GM21526 (cell line): Measurements from ENCODE around the gene DCHS2.

ENCODE experiments used
- ATAC-seq: cut with Tn5 transposase; IDR thresholded peaks from one replicate; pipeline ENCODE4 v1.9.1; 2021; ENCODE audit warnings: moderate library complexity; ENCODE audit not compliant: unreplicated experiment, low FRiP score

Gene DCHS2

DNA sequence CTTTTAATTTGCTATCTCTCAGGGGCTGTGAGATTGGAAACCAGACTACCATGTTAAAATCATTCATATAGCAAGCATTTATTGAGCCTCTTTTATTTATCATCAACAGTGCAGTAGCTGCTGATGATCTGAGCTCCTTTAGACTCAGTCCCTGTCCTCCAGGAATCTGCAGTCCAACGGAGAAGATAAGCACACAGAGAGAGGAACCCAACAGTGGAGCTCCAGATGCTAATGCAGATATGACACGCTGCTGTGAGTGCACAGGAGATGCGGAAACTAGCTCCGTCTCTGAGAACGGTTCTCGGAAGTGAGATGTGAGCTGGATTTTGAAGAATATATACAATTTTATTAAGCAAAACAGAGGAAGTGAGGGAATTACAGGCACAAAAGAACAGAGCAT lies 35.4 kb downstream of the DCHS2 start:
- no peak for ATAC-seq

DNA sequence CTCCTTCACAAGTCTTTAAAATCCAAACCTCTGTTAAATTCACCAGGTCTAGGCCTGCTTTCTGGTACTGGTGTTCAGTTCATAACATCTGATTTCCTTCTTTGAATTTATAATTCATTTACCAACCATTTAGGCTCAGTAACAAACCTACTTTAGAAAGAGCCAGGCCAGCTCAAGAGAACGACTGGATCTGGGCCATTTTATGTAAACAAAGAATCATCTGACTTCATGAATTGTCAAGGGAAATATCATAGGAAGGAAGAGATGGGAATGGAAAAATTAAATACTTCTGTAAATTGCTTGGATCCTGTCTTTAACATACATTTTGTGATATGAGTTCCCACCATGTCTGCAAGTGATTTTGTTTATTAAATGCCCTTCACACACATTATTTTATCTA lies 36.5 kb downstream of the DCHS2 start:
- ATAC-seq = no peak

DNA sequence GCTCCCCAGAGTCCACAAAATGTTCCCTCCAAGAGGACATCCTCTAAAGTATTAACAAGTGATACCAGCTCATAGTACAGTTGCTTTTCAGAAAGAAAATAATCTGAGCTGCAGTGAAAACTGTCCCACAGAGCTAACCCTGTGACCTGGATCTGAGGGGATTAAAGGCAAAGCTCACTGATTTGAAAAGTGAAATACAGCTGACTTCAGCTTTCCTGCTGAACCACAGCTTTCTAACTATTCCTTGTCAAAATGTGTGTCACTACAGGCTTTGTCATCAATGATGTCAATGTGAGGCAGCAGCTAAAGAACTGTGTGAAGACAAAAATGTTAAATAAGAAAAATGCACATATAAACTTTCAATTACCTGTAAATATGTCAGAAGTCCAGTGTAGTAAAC lies 36.9 kb downstream of the DCHS2 start:
- ATAC-seq = no peak

DNA sequence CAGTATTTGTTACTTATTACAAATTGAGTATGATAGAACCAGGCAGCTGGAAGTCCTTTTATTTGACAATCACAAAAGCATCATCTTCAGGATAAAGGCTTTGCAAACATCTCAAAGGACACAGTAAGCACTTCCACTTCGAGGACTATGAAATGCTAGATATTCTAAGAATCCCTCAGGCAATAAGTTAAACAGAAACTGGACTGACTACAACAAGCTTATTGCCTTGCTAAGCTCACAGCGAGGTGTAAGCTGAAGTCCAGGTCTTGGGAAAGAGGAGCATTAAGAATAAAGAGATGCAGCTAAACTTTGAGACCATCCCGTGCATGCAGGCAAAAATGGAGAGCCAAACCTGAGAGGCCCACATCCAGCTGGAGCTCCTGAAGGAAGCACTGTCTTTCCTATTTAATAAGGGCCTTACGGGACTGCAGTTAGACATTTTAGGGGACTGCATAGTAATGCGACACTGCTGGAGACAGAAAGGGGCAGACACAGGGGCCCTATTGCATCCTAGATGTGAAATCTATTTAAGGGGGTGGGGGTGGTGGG lies 38.7 kb downstream of the DCHS2 start:
- ATAC-seq = no peak

DNA sequence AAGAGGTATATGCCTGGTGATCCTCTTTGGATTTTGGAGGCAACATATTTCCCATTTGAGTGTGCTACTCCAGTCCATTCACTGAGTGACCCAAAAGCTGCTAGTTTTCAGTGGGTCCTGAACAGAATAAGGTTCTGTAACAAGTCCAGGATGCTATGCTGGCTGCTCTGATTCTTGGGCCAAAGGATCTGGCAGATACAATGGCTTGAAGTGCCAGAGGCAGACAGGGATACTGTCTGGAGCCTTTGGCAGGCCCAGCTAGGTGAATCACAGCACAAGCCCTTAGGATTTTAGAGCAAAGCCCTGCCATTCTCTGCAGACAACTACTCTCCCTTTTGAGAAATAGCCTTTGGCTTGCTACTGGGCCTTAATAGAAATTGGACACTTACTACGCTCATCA lies 40.6 kb downstream of the DCHS2 start:
- ATAC-seq = no peak

DNA sequence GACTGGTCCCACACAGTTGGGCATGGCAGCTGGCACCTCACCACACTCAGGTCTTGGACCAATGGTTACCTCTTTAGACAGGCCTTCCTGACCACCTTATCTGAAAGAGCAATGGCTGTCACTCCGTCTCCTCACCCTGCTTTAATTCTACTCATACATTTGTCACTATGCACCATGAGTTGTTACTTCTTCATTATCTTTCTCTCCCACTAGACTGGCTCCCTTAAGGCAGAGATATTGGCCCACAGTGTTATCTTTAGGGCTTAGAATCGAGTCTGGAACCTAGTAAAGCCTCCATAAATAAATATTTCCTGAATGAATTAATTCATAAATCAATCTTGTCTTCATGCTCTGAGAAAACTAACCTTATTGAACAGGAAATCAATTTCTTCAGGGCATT lies 46.6 kb downstream of the DCHS2 start:
- no peak for ATAC-seq

DNA sequence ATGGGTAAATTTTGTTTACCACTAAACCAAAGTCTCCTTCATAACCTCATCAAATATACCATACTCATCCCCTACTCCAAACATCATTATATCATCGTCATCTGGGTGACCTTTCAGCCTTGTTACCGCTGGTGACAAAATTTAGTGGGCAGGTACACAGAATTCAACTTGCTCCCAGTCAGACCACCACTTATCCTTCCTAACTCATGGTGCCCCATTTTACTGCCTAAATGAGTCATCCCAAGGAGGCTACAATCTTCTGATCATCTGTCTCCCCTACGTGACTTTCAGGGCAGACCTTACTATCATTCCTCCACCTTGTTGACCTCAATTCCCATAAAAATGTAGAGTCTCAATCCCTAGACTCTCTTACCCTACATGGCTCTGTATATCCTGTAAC lies 49.6 kb downstream of the DCHS2 start:
- no peak for ATAC-seq

DNA sequence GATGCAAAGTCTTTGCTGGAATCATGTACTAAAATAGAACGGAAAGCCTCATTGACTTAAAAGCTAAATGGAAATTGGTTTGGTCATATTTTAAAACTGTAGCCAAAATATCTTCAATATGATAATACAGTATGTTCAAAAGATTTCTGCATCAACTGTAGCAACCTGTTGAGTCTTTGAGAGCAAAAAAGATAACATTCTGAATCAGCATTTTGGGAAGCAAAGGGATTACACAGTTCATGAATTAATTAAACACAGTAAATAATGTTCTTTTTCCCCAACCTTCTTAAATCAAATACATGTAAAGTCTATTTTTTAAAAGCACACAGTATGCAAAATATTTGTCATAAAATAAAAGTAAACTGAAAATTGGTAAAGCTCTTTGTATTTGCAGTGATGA lies 50.5 kb downstream of the DCHS2 start:
- no peak for ATAC-seq

DNA sequence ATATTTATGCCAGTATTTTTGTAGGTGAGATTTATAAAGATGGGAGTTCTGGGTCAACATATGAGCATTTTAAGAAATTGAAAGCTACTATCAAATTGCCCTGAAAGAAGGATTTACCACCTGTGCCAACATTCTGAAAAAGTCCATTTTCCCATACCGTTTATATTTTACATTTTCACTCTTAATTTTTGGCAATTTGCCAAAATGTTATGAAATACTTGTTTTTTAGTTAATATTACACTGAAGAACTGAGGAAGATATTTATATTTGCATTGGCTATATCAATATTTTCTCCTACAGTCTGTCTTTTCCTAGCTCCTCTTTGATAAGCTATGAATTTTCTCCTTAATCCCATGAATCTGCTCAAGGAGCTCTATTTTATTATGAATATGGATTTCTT lies 52.4 kb downstream of the DCHS2 start:
- ATAC-seq = no peak

DNA sequence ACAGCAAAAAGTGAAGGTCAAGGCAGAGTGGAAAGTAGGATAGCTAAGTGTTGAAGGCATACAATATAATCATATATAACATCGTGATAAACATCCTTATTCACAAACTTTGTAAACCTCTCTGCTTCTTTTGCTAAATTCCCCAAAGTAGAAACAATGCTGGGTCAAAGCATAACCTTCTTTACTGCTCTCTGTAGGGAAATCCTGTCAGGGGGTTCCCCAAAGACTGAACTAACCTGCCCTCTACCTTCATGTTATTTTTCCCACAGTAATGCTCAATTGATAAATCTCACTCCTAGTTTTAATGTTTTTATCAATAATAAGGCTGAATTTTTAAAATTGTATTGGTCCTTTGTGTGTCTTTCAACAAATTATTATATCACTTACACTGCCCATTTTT lies 55.7 kb downstream of the DCHS2 start:
- ATAC-seq = no peak

DNA sequence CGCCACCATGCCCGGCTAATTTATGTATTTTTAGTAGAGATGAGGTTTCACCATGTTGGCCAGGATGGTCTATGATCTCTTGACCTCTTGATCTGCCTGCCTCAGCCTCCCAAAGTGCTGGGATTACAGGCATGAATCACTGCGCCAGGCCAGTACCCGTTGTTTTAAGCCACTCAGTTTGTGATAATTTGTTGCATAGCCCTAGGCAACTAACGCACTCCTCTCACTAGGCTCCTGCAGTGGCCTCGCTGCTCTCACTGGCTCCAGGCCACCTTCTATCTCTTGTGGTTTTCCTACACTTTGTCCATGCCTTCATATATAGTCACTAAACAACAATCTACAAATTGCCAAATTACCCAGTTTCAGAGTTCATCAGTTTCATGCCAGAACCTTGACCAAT lies 58.1 kb downstream of the DCHS2 start:
- no peak for ATAC-seq

DNA sequence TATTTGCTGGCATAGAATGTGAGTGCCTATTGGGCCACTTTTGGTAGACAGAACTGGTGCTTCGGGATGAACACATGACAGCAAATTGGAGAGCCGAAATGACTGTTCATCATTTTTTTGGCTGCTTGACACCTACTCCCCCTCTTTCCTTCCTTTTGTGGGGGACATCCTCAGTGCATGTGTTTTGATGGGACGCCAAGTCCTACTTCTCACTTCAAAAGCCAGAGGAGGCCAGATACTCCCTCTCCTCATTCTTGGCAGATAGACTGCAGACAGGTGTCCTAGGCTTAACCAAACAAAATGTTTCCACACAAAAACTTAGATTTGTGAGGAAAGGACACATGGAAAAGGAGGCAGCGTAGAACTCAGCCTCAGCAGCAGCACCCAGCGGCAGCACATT lies 62.4 kb downstream of the DCHS2 start:
- ATAC-seq = no peak

DNA sequence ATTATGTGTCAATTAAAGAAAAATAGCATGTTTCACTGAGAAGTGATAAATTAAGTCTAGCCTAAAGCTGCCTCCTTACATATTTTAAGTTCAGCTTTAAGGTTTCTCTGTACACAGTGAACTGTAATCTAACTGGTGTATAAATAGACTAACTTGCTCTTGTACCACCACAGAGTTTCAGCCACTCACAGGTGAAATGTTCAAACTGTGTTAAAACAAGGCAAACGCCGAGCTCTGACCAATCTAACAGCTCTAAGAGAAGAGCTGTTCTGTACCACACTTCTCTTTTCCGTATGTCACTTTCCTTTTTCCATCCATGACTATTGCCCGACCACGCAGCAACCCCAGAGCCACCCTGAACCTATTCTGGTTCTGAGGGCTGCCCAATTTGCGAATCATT lies 64.5 kb downstream of the DCHS2 start:
- no peak for ATAC-seq

DNA sequence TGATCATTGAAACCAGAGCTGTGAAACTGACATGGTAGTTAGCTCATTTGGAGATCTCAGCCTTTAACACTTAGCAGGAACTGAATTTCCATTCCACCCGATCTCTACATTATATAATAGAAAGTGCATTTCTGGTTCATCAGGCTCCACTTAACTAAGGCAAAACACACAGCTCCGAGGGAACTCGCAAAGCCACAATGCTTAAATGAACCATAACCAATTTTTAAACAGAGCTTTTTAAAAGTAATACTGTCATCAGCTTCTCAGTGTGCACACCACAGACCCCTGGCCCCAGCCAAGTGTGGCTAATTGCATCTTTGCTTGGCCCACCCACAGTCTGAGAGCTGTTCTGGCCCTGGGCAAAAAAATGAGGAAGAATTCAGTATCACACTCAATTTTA lies 66.1 kb downstream of the DCHS2 start:
- no peak for ATAC-seq

DNA sequence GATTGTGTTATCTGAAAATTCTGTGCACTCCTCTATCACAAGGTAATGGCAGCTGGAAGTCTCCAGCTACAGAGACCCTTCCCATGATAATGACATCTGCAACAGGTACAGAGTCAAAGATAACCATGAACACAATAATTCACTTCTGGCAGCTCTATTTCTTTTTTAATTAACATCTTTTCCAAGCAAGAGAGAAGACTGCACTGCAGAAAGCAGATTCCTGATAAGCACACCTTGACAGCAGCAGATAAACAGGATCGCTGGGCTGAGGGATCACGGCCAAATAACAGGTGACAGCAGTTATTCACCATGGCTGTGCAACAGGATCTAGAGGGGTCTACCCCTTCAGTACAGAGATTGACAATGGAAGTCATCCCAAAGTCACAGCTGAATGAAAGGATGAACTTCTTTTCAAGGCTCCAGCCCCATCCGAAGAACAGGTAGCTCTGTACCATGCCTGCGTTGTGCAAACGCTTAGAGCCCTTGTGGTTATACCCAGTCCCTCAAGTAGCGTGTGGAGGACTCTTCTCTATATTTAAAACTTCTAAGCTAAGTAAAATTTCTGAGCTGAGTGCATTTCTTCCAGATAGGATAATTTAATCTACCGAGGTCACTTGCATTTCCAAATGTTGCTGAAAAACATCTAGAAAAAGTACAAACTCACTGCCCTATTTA lies 66.7 kb downstream of the DCHS2 start:
- ATAC-seq = no peak

DNA sequence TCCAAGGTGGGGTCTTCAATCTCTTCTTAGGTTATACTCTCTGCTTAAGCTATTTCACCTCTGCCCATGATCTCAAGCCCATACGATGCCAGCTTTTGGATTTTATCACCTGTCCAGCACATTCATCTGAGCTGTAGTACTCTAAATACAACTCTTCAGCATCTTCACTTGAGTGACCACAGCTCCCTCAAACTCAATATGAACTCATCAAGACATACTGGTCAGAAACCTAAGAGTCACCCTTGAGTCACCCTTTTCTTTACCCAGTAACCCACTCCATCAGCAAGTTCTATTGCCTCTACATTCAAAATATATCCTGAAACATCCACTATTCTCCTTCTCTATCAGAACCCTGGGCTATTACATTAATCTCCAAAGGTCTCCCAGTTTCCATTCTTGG lies 69.4 kb downstream of the DCHS2 start:
- peak; percentile 29 for ATAC-seq

DNA sequence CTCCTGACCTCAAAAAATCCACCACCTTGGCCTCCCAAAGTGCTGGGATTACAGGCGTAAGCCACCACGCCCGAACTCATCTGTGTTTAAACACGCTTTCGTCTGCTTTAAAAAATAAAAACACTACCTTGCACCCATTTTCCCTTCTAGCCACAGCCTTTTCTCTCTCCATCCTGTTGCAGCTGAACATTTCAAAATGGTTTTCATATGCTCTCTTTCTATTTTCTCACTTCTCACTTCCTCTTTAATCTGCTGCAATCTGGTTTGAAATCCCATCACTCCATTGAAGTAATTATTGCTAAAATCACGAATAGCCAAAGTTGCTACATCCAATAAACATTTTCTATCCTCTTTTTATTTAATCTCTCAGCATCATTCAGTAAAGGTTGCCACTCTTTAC lies 70.0 kb downstream of the DCHS2 start:
- ATAC-seq = peak; percentile 74

DNA sequence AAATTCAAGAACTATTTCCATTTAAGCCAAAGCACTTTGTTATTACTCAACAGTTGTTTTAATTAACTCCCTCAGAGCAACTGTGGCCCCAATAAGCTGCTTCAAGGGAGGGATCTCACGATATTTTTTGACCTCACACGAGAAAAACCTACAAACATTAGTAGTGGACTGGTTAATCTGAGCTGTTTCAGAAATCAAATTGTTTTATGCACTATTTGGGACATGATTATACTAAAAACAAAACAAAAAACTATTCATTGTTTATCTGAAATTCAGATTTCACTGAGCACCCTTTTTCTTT lies 74.3 kb downstream of the DCHS2 start:
- no peak for ATAC-seq

DNA sequence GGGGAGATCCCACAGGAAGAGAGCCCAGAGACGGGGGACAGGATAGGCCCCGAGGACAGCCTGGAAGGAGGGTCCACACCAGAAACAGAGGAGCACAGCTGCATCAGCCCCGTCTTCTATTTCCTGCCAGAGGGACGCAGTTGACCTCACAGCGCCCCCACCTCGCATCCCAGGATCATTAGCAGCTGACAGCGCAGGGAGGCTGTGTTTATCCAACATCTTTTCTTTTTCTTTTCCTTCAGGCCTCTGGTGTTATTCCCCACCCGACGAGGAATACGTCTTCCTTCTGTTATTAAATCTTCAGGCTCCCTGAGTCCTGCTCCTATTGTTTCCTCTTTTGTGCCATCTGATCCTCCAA lies 75.4 kb downstream of the DCHS2 start:
- ATAC-seq = peak; percentile 44

DNA sequence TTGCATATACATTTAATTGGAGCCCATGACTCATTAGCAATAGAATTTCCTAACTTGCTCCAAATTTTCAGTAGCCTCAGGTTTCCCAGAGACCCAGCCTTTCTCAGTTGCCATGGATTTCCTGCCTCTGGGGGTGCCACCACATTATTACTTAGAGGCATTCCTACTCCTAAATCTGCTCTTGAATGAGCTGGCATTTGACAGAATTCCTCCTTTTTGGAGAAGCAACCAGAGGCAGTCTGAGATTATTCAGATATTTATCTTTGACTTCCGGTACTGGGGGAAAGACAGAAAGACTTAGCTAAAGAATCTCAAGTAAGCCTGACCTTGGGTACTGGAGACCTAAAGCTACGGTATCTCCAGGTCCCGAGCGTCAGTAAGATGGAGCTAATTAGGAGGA lies 76.3 kb downstream of the DCHS2 start:
- no peak for ATAC-seq

DNA sequence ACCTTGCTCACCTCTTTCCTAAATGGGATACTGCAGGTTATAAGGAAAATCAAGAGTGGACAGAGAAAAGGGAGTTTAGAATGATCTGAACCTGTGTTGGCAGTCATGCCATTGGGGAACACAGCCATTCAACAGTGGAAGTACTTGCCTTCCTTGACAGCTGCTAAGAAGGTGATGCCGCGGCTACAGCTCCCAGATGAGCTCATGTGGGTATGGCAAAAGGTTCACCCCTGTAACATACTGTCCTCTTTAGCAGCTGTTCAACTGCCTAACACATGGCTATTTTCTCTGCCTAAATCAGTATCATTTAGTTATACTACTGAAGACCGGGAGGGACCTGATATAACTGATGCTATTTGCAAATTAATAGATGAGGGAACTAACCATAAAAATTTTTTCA lies 76.8 kb downstream of the DCHS2 start:
- no peak for ATAC-seq

DNA sequence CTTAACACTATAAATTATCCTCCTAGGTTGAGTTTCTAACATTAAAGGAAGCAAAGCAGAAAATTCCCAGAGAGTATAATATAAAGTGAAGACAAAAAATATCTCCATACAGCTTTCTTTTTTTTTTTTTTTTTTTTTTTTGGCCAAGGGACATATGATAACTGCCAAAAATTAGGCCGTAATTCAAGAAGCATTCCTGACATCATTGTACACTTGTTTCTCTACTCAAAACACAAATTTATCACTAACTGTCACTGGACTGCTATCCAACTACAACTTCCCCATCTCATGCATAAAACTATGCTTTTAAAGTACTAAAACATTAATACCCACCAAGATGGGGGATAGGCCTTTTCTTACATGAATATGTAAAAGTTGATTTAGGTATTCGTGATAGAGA lies 77.2 kb downstream of the DCHS2 start:
- ATAC-seq = no peak

DNA sequence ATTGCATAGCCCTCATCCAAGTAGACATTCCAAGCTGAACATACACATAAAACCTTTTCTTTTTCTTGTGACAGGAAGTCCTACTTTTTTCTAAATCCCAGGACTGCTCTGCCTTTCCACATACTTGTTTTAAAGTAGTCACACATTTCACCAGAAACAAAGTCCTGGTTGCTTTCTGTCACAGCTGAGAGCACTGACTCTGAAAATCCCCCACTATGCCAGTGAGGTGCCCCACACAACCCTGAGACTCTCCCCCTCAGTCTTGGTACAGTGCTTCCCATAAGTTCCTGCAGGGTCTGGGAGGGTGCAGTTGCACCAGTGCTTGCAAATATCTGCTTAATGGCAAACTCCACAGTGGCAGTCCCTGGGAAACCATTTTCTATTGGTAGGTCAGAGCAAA lies 84.2 kb downstream of the DCHS2 start:
- ATAC-seq = no peak
